Fibroblast of skin of left quadriceps (primary cell): ENCODE data around the gene CD83.
A peak's percentile ranks its signal among the peaks of the same experiment; 100 is the strongest.
"Not testable (repeated sequence)": the region's sequence is repeated elsewhere in the genome, so short reads cannot be mapped to it uniquely, and the experiment has no call there.

Experiments
- DNase-seq, 2 experiments: peaks; one replicate each; pipeline ENCODE4 v3.0.0-alpha.2; 2013; ENCODE audit warnings: low read depth in 2 of 2

CD83 gene

GRCh38 chr6:14117158-14118090 is at the start of gene CD83:
Gene CD83, plus strand, starts transcription at chr6:14117772. Its CDS starts 40 bp downstream, at chr6:14117812.
- no peak for DNase-seq

- DNase-seq, result peak; percentile 74 to 77
Measured at GRCh38 chr6:14068133-14068532, 49.4 kb upstream of the CD83 start.

- DNase-seq, result no peak
Measured at GRCh38 chr6:14068623-14069022, 48.9 kb upstream of the CD83 start.

- no peak for DNase-seq
Measured at GRCh38 chr6:14070457-14070856, 47.1 kb upstream of the CD83 start.

- no peak for DNase-seq
Measured at GRCh38 chr6:14072084-14072483, 45.5 kb upstream of the CD83 start.

GRCh38 chr6:14073561-14074354 is 43.8 kb upstream of the CD83 start:
- not testable (repeated sequence) for DNase-seq

- no peak for DNase-seq
Measured at GRCh38 chr6:14074476-14075094, 43.0 kb upstream of the CD83 start.

- DNase-seq, result peak in 1 of 2 experiments; percentile 21
Measured at GRCh38 chr6:14075095-14075503, 42.5 kb upstream of the CD83 start.

GRCh38 chr6:14077193-14077867 is 40.2 kb upstream of the CD83 start:
- DNase-seq, result no peak

GRCh38 chr6:14079433-14079832 is 38.1 kb upstream of the CD83 start:
- DNase-seq, result no peak

- DNase-seq, result no peak
Measured at GRCh38 chr6:14079971-14080370, 37.6 kb upstream of the CD83 start.

GRCh38 chr6:14081126-14081525 is 36.4 kb upstream of the CD83 start:
- DNase-seq, result no peak

GRCh38 chr6:14082771-14083170 is 34.8 kb upstream of the CD83 start:
- DNase-seq, result no peak

- no peak for DNase-seq
Measured at GRCh38 chr6:14083262-14083661, 34.3 kb upstream of the CD83 start.

GRCh38 chr6:14083751-14084150 is 33.8 kb upstream of the CD83 start:
- DNase-seq, result no peak

- no peak for DNase-seq
Measured at GRCh38 chr6:14084388-14084787, 33.2 kb upstream of the CD83 start.

- DNase-seq, result no peak
Measured at GRCh38 chr6:14085176-14085787, 32.3 kb upstream of the CD83 start.

GRCh38 chr6:14086701-14087100 is 30.9 kb upstream of the CD83 start:
- DNase-seq, result no peak

- DNase-seq, result no peak
Measured at GRCh38 chr6:14088600-14089192, 28.9 kb upstream of the CD83 start.

- DNase-seq, result no peak
Measured at GRCh38 chr6:14089224-14089623, 28.3 kb upstream of the CD83 start.
